Cardiac muscle cell (in vitro differentiated cells and primary cell): ENCODE results near the gene ARHGAP10. TPM values are rescaled to one million over a fixed set of nuclear protein-coding genes. Genes with fewer than 3 reads are reported as not detected.

Experiments used
- DNase-seq, 2 donors: peaks; one replicate each; pipeline versions ENCODE4 v3.0.0 to v3.0.0-alpha.2; 2010 to 2017; ENCODE audit warnings: low read depth in 1 of 2, low spot score in 1 of 2
- H3K27ac ChIP-seq: fragments of 200-600 bp; sonication (generic); 2 replicates; pipeline ENCODE4 v1.5.1; 2016
- H3K27me3 ChIP-seq: fragments of 200-600 bp; sonication (generic); 2 replicates; pipeline ENCODE4 v1.6.0; 2016; ENCODE audit warnings: control low read depth
- H3K36me3 ChIP-seq: fragments of 200-600 bp; sonication (generic); 2 replicates; pipeline ENCODE4 v1.5.1; 2016; ENCODE audit warnings: control low read depth
- H3K4me1 ChIP-seq: fragments of 200-600 bp; sonication (generic); 2 replicates; pipeline ENCODE4 v1.8.1; 2017; ENCODE audit warnings: low read depth, mild to moderate bottlenecking, mixed run types
- H3K4me3 ChIP-seq: fragments of 200-600 bp; sonication (generic); 2 replicates; pipeline ENCODE4 v1.5.1; 2016; ENCODE audit warnings: mild to moderate bottlenecking
- H3K9me3 ChIP-seq: fragments of 200-600 bp; sonication (generic); 2 replicates; pipeline ENCODE4 v1.5.1; 2017; ENCODE audit warnings: low read depth, mild to moderate bottlenecking, control low read depth
- CTCF ChIP-seq: IDR thresholded peaks from 2 replicates; pipeline ENCODE4 v1.5.1; 2012; ENCODE audit warnings: low read depth, mild to moderate bottlenecking, low read length
- polyA plus RNA-seq: library from polyadenylated mRNA; unstranded; fragments of >200 nt; fragmentation: Nextera tagmentation; extraction: Ambion mirVana; gene quantifications from 2 replicates; pipeline ENCODE4 v1.2.1, GENCODE V29; 2016
- total RNA-seq: library from RNA; depleted of rRNA; stranded (reverse); fragments of >200 nt; gene quantifications from 2 replicates; pipeline ENCODE4 v1.2.3, GENCODE V29; 2016

Gene ARHGAP10
- total and polyA plus RNA-seq, 2 experiments from 2014 or later: 12.1 to 15.0 TPM

DNA sequence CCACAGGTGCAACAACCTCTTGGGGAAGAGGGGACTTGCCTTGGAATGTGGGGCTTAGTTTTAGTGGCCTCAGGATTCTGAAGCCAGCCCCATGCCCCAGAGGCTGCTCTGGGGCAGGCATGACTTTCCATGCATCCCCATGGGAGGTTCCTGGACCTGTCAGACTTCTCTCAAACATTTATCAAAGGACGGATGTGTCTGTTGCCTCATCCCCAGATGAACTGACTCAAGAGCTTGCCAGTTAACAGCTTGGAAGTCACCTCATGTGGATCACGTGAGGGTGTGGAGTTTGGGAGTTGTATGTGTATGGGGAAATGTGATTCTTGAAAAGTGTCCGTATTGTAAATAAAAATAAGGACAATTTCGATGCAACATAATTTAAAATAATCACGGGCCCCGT lies 341.5 kb downstream of the ARHGAP10 start:
- no peak overlapping the region for H3K4me3 ChIP-seq
- no peaks in the 10 kb centered on the region for H3K4me1 ChIP-seq
- no peak overlapping the region for H3K27ac ChIP-seq
- DNase-seq: no peak
- H3K9me3 ChIP-seq: no peaks in the 10 kb centered on the region
- no peak for TF ChIP-seq CTCF
- H3K27me3 ChIP-seq: no peaks in the 10 kb centered on the region
- H3K36me3 ChIP-seq: no peaks in the 10 kb centered on the region

DNA sequence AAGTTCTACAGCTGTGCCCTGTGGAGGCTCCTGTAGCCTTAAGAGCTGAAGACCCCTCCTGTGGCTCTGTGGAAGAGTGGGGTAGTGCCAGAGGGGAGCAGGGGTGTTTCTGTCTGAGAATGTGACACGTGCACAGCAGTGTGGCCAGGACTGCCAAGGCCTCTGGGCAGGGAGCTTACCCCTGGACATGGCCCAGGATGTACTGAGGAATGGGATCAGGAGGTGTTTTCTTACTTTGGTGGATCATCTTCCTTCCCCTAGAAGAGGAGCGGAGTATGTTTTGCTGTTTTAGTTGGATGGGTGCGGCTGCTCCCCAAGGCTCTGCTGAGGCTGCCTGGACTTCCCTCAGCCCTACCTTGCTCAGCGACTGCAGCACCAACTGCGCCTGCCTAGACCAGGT lies 342.6 kb downstream of the ARHGAP10 start:
- DNase-seq: no peak
- H3K27ac ChIP-seq: no peak overlapping the region
- no peak overlapping the region for H3K4me3 ChIP-seq
- H3K27me3 ChIP-seq: no peaks in the 10 kb centered on the region
- no peaks in the 10 kb centered on the region for H3K9me3 ChIP-seq
- no peaks in the 10 kb centered on the region for H3K36me3 ChIP-seq
- TF ChIP-seq CTCF: no peak
- no peaks in the 10 kb centered on the region for H3K4me1 ChIP-seq

- Histone ChIP-seq H3K4me3 (no peak overlapping the region), H3K4me1 (no peaks in the 10 kb centered on the region), H3K9me3 (no peaks in the 10 kb centered on the region), H3K27ac (no peak overlapping the region), H3K36me3 (no peaks in the 10 kb centered on the region), H3K27me3 (no peaks in the 10 kb centered on the region)
- DNase-seq: no peak
- TF ChIP-seq CTCF: no peak
These were observed 343.6 kb downstream of the ARHGAP10 start for GRCh38 chr4:148075438-148075837.

GRCh38 chr4:148076964-148077363 lies 345.1 kb downstream of the ARHGAP10 start:
- H3K36me3 ChIP-seq: no peaks in the 10 kb centered on the region
- no peaks in the 10 kb centered on the region for H3K9me3 ChIP-seq
- no peaks in the 10 kb centered on the region for H3K4me1 ChIP-seq
- no peak for TF ChIP-seq CTCF
- H3K27ac ChIP-seq: no peak overlapping the region
- no peak overlapping the region for H3K4me3 ChIP-seq
- H3K27me3 ChIP-seq: no peaks in the 10 kb centered on the region
- DNase-seq: no peak

GRCh38 chr4:148077581-148077980 lies 345.7 kb downstream of the ARHGAP10 start:
- no peak for DNase-seq
- TF ChIP-seq CTCF: no peak
- H3K27me3 ChIP-seq: no peaks in the 10 kb centered on the region
- H3K4me1 ChIP-seq: no peaks in the 10 kb centered on the region
- no peak overlapping the region for H3K27ac ChIP-seq
- no peaks in the 10 kb centered on the region for H3K36me3 ChIP-seq
- no peaks in the 10 kb centered on the region for H3K9me3 ChIP-seq
- no peak overlapping the region for H3K4me3 ChIP-seq

DNA sequence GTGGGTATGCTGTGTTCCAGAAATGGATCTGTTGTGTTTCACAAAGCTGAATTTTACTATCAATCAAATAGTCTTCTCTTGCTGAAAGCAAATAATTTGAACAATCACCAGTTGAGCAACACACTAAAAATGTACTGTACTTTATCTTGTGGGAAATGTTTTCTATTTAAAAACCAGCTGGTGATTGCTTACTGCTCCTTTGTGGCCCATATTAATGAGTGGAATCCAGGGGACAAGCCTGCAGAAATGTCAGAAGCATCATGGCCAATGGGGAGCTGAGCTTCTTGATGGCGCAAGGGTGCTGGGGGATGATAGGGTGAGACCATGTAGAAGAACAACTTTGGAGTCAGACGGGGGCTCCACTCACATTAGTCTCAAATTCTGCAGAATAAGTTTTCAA lies 346.2 kb downstream of the ARHGAP10 start:
- no peak overlapping the region for H3K4me3 ChIP-seq
- H3K27me3 ChIP-seq: no peaks in the 10 kb centered on the region
- H3K4me1 ChIP-seq: no peaks in the 10 kb centered on the region
- H3K9me3 ChIP-seq: no peaks in the 10 kb centered on the region
- no peak overlapping the region for H3K27ac ChIP-seq
- TF ChIP-seq CTCF: no peak
- DNase-seq: peak in 1 of 2 donors; percentile 15
- no peaks in the 10 kb centered on the region for H3K36me3 ChIP-seq
